GM12878 (cell line): ENCODE measurements around the gene PITX1. TPM values are rescaled to one million over a fixed set of nuclear protein-coding genes. Genes with fewer than 3 reads are reported as not detected.

Experiments used
- ATAC-seq: fragments of 200-7000 bp; cut with Tn5 transposase; 3 replicates; pipeline ENCODE4 v1.9.1; 2020; ENCODE audit warnings: mild to moderate bottlenecking, moderate library complexity
- BruUV-seq: library from RNA; stranded (reverse); fragments of 400-500 nt; replicated peaks from 2 replicates; lab custom pipeline; 2021; lab: Mats Ljungman, UMichigan
- CTCF ChIA-PET: fragments of 300-600 bp; sonication (Branson Sonifier 250); formaldehyde crosslinking; extraction: SDS; loops from one replicate; lab custom pipeline; 2021; ENCODE audit warnings: inconsistent platforms; lab: Yijun Ruan, JAX
- POLR2A ChIA-PET: fragments of 350-600 bp; formaldehyde crosslinking; extraction: SDS; loops from one replicate; lab custom pipeline; 2021; ENCODE audit warnings: inconsistent platforms; lab: Charles Lee
- RAD21 ChIA-PET: fragments of 300-600 bp; sonication (Branson Sonifier 250); formaldehyde crosslinking; loops from one replicate; lab custom pipeline; 2023; ENCODE audit warnings: antibody characterized with exemption; ENCODE audit not compliant: unreplicated experiment; lab: Charles Lee
- SMC1A ChIA-PET: fragments of 300-600 bp; sonication (Branson Sonifier 250); formaldehyde crosslinking; loops from one replicate; lab custom pipeline; 2023; ENCODE audit not compliant: unreplicated experiment, uncharacterized antibody; lab: Charles Lee
- DNase-seq: peaks from one replicate; pipeline ENCODE4 v3.0.0-alpha.2; 2011; ENCODE audit warnings: low read depth, low spot score
- FAIRE-seq: peaks from 3 replicates; lab custom pipeline; 2011; peaks lifted over from hg19 to GRCh38; lab: Jason Lieb, UNC
- H2AFZ ChIP-seq: 2 replicates; pipeline ENCODE4 v1.6.0; 2011; ENCODE audit warnings: low read depth, low read length, control low read depth; ENCODE audit not compliant: control insufficient read depth
- H3K27ac ChIP-seq: 2 replicates; pipeline ENCODE4 v1.5.1; 2011; ENCODE audit warnings: control low read depth; ENCODE audit not compliant: control insufficient read depth, insufficient read depth
- H3K27me3 ChIP-seq, 2 experiments: replicated peaks in 1 of 2; 2 replicates each; pipeline versions ENCODE4 v1.6.0 to v1.6.1; 2011; ENCODE audit warnings: low read length in 1 of 2; ENCODE audit not compliant: control insufficient read depth in 2 of 2, insufficient read depth in 2 of 2
- H3K36me3 ChIP-seq, 2 experiments: 2 replicates each; pipeline ENCODE4 v1.5.1; 2011; ENCODE audit warnings: low read length in 1 of 2; ENCODE audit not compliant: control insufficient read depth in 2 of 2, insufficient read depth in 2 of 2
- H3K4me1 ChIP-seq: 2 replicates; pipeline ENCODE4 v1.6.1; 2011; ENCODE audit warnings: mild to moderate bottlenecking, low read length, moderate library complexity, mixed read lengths; ENCODE audit not compliant: control insufficient read depth, insufficient read depth
- H3K4me2 ChIP-seq: 2 replicates; pipeline ENCODE4 v1.6.0; 2011; ENCODE audit warnings: control low read depth; ENCODE audit not compliant: control insufficient read depth, insufficient read depth
- H3K4me3 ChIP-seq: fragments of 200-600 bp; sonication (generic); 2 replicates; pipeline ENCODE4 v1.5.1; 2016
- H3K79me2 ChIP-seq: 2 replicates; pipeline ENCODE4 v1.6.0; 2011; ENCODE audit warnings: low read length; ENCODE audit not compliant: control insufficient read depth, insufficient read depth
- H3K9ac ChIP-seq: 2 replicates; pipeline ENCODE4 v1.8.0; 2011; ENCODE audit warnings: low read length, control low read depth, mixed read lengths; ENCODE audit not compliant: control insufficient read depth, insufficient read depth
- H3K9me3 ChIP-seq: replicated peaks from 3 replicates; pipeline ENCODE4 v1.5.1; 2011; ENCODE audit warnings: mild to moderate bottlenecking, low read length; ENCODE audit not compliant: control insufficient read depth, insufficient read depth
- H4K20me1 ChIP-seq: 2 replicates; pipeline ENCODE4 v1.6.0; 2011; ENCODE audit not compliant: control insufficient read depth, insufficient read depth
- CHD2 ChIP-seq: IDR thresholded peaks from 2 replicates; pipeline ENCODE4 v1.6.1; 2011; ENCODE audit warnings: low read depth, low read length, improper control_type of control experiment, borderline replicate concordance
- FOXM1 ChIP-seq: IDR thresholded peaks from 2 replicates; pipeline ENCODE4 v1.6.1; 2012; ENCODE audit warnings: low read depth, mild to moderate bottlenecking, inconsistent platforms, low read length, moderate library complexity
- GABPA ChIP-seq: IDR thresholded peaks from 2 replicates; pipeline ENCODE4 v1.6.1; 2014; ENCODE audit warnings: antibody characterized with exemption, low read depth, mild to moderate bottlenecking, inconsistent platforms
- GATAD2B ChIP-seq: fragments of 450-650 bp; conservative IDR thresholded peaks from 2 replicates; pipeline ENCODE4 v1.6.1; 2017; ENCODE audit warnings: low read depth, mild to moderate bottlenecking, moderate library complexity
- KLF5 ChIP-seq: fragments of 450-650 bp; IDR thresholded peaks from 2 replicates; pipeline ENCODE4 v1.6.1; 2014; ENCODE audit warnings: mild to moderate bottlenecking; ENCODE audit not compliant: partially characterized antibody
- MTA2 ChIP-seq: fragments of 450-650 bp; IDR thresholded peaks from 2 replicates; pipeline ENCODE4 v1.6.1; 2016; ENCODE audit warnings: low read depth, mild to moderate bottlenecking, moderate library complexity
- NFXL1 ChIP-seq: fragments of 450-650 bp; IDR thresholded peaks from 2 replicates; pipeline ENCODE4 v1.6.1; 2017; ENCODE audit warnings: antibody characterized with exemption, mild to moderate bottlenecking, borderline replicate concordance
- SIN3A ChIP-seq: IDR thresholded peaks from 2 replicates; pipeline ENCODE4 v1.6.1; 2012; ENCODE audit warnings: low read depth, low read length, improper control_type of control experiment
- ZBTB11 ChIP-seq: fragments of 450-650 bp; formaldehyde crosslinking; IDR thresholded peaks from 2 replicates; pipeline ENCODE4 v1.5.0; 2022; ENCODE audit warnings: mild to moderate bottlenecking, missing genetic modification characterization
- WGBS: methylation state at CpG from one replicate; pipeline ENCODE4 v1.1.6; 2016; ENCODE audit warnings: low lambda C conversion rate; ENCODE audit not compliant: insufficient replicate concordance, insufficient coverage; ENCODE audit errors: missing lambda C conversion rate; 5-methylcytosine and 5-hydroxymethylcytosine counted together
- in situ Hi-C: fragments of 300-500 bp; cut with MboI; formaldehyde crosslinking; loops from 9 replicates; pipeline ENCODE4 v1.14.3; 2018; ENCODE audit warnings: mixed read lengths
- intact Hi-C: fragments of 100-400 bp; cut with micrococcal nuclease; formaldehyde crosslinking; loops from one replicate; pipeline ENCODE4 v1.14.2; 2022; ENCODE audit not compliant: unreplicated experiment
- polyA plus RNA-seq, 11 experiments: library from polyadenylated mRNA; depleted of rRNA in 4 of 11; unstranded in 6 of 11; stranded (reverse) in 5 of 11; fragments of >200 nt; fragmentation: Nextera tagmentation in 4 of 11; fragmentation: Illumina TruSeq in 1 of 11; extraction: Ambion mirVana in 4 of 11; extraction: Trizol in 1 of 11; gene quantifications; 1 replicate in 1 of 11; 2 replicates in 10 of 11; pipeline versions ENCODE4 v1.2.1 to v1.2.3, GENCODE V29; 2011 to 2016; ENCODE audit warnings: inconsistent platforms in 2 of 11, missing spikeins in 2 of 11, low read depth in 1 of 11
- total RNA-seq, 4 experiments: library from RNA; depleted of rRNA in 3 of 4; stranded (reverse); fragments of >200 nt in 3 of 4; fragmentation: Illumina TruSeq in 1 of 4; extraction: Trizol in 1 of 4; gene quantifications; 2 replicates each; pipeline versions ENCODE4 v1.2.1 to v1.2.3, GENCODE V29; 2013 to 2021
- TF ChIP-seq, protein P1 (sequence below): fragments of 450-650 bp; IDR thresholded peaks from 2 replicates; pipeline ENCODE4 v1.6.1; 2016; ENCODE audit warnings: mild to moderate bottlenecking
- TF ChIP-seq, protein P2 (sequence below): fragments of 450-650 bp; IDR thresholded peaks from 2 replicates; pipeline ENCODE4 v1.6.1; 2018; ENCODE audit warnings: mild to moderate bottlenecking, low read depth, moderate library complexity; ENCODE audit not compliant: partially characterized antibody
- TF ChIP-seq, protein P3 (sequence below): fragments of 150-350 bp; IDR thresholded peaks from 2 replicates; pipeline ENCODE4 v1.6.1; 2016; ENCODE audit warnings: low read depth, low read length
- TF ChIP-seq, protein P4 (sequence below): IDR thresholded peaks from 2 replicates; pipeline ENCODE4 v1.6.1; 2012; ENCODE audit warnings: low read depth, low read length, improper control_type of control experiment

The PITX1 gene
- total and polyA plus RNA-seq, 10 of the 15 experiments (the other 5 are each of a cell fraction or from before 2014, with no cell fraction given): 0.16 to 1.1 (median 0.68) TPM; not detected in 5

DNA sequence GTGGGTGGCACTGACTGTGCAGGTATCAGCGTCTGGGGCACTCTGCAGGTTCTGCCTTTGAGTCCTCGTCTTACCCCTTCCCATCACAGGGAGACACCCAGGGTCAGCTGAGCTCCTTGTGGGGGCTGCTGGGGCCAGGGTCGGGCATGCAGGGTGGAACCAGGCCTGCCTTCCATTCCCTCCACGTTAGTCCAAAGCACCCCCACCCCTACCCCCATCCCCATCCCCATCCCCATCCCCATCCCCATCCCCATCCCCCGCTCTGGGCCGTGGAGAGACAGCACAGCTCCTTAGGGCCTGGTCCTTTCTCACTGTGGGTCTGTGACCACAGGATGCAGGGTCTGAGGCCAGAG is 1.6 kb upstream of the PITX1 start:
- H3K4me2 ChIP-seq: no peak overlapping the region
- H3K36me3 ChIP-seq: no peaks in the 10 kb centered on the region
- ATAC-seq: no peak
- H3K4me3 ChIP-seq: no peak overlapping the region
- H3K27me3 ChIP-seq: peaks cover 30 to 48% of the 10 kb centered on the region in 2 experiments
- no peak overlapping the region for H3K9ac ChIP-seq
- ChIA-PET POLR2A (no interaction called here), SMC1A (no interaction called here), RAD21 (no interaction called here), CTCF (no interaction called here)
- DNase-seq: no peak
- no peak for FAIRE-seq
- intact Hi-C loops: no loop called here
- no TSS peak for BruUV-seq
- WGBS: 23% methylated on average over 6 of the region's 6 CpGs
- H3K79me2 ChIP-seq: no peaks in the 10 kb centered on the region
- H3K4me1 ChIP-seq: no peaks in the 10 kb centered on the region
- no peaks in the 10 kb centered on the region for H3K9me3 ChIP-seq
- peaks cover 2% of the 10 kb centered on the region; the same call in 1 of the 2 replicates for H4K20me1 ChIP-seq
- in situ Hi-C loops: no loop called here
- no peak overlapping the region for H3K27ac ChIP-seq
- H2AFZ ChIP-seq: no peak overlapping the region
- TF ChIP-seq KLF5 (no peak), CHD2 (no peak), NFXL1 (no peak), GABPA (no peak), GATAD2B (no peak), SIN3A (no peak), MTA2 (no peak), ZBTB11 (CRISPR knock-in tag) (no peak), FOXM1 (no peak)
- TF ChIP-seq, protein P1, sequence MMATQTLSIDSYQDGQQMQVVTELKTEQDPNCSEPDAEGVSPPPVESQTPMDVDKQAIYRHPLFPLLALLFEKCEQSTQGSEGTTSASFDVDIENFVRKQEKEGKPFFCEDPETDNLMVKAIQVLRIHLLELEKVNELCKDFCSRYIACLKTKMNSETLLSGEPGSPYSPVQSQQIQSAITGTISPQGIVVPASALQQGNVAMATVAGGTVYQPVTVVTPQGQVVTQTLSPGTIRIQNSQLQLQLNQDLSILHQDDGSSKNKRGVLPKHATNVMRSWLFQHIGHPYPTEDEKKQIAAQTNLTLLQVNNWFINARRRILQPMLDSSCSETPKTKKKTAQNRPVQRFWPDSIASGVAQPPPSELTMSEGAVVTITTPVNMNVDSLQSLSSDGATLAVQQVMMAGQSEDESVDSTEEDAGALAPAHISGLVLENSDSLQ: no peak
- TF ChIP-seq, protein P2, sequence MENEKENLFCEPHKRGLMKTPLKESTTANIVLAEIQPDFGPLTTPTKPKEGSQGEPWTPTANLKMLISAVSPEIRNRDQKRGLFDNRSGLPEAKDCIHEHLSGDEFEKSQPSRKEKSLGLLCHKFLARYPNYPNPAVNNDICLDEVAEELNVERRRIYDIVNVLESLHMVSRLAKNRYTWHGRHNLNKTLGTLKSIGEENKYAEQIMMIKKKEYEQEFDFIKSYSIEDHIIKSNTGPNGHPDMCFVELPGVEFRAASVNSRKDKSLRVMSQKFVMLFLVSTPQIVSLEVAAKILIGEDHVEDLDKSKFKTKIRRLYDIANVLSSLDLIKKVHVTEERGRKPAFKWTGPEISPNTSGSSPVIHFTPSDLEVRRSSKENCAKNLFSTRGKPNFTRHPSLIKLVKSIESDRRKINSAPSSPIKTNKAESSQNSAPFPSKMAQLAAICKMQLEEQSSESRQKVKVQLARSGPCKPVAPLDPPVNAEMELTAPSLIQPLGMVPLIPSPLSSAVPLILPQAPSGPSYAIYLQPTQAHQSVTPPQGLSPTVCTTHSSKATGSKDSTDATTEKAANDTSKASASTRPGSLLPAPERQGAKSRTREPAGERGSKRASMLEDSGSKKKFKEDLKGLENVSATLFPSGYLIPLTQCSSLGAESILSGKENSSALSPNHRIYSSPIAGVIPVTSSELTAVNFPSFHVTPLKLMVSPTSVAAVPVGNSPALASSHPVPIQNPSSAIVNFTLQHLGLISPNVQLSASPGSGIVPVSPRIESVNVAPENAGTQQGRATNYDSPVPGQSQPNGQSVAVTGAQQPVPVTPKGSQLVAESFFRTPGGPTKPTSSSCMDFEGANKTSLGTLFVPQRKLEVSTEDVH: no peak
- TF ChIP-seq, protein P3, sequence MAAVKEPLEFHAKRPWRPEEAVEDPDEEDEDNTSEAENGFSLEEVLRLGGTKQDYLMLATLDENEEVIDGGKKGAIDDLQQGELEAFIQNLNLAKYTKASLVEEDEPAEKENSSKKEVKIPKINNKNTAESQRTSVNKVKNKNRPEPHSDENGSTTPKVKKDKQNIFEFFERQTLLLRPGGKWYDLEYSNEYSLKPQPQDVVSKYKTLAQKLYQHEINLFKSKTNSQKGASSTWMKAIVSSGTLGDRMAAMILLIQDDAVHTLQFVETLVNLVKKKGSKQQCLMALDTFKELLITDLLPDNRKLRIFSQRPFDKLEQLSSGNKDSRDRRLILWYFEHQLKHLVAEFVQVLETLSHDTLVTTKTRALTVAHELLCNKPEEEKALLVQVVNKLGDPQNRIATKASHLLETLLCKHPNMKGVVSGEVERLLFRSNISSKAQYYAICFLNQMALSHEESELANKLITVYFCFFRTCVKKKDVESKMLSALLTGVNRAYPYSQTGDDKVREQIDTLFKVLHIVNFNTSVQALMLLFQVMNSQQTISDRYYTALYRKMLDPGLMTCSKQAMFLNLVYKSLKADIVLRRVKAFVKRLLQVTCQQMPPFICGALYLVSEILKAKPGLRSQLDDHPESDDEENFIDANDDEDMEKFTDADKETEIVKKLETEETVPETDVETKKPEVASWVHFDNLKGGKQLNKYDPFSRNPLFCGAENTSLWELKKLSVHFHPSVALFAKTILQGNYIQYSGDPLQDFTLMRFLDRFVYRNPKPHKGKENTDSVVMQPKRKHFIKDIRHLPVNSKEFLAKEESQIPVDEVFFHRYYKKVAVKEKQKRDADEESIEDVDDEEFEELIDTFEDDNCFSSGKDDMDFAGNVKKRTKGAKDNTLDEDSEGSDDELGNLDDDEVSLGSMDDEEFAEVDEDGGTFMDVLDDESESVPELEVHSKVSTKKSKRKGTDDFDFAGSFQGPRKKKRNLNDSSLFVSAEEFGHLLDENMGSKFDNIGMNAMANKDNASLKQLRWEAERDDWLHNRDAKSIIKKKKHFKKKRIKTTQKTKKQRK: no peak
- TF ChIP-seq, protein P4, sequence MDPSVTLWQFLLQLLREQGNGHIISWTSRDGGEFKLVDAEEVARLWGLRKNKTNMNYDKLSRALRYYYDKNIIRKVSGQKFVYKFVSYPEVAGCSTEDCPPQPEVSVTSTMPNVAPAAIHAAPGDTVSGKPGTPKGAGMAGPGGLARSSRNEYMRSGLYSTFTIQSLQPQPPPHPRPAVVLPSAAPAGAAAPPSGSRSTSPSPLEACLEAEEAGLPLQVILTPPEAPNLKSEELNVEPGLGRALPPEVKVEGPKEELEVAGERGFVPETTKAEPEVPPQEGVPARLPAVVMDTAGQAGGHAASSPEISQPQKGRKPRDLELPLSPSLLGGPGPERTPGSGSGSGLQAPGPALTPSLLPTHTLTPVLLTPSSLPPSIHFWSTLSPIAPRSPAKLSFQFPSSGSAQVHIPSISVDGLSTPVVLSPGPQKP: no peak
